Small intestine (tissue), 7 donors: Measurements from ENCODE around the gene PTGDR2. TPM values are rescaled to one million over a fixed set of nuclear protein-coding genes. Genes with fewer than 3 reads are reported as not detected.

Experiments used
- DNase-seq, 2 donors: peaks; one replicate each; pipeline versions ENCODE4 v3.0.0 to v3.0.0-alpha.2; 2013
- FAIRE-seq: peaks from 2 replicates; lab custom pipeline; 2012; peaks lifted over from hg19 to GRCh38; lab: Jason Lieb, UNC
- H3K27ac ChIP-seq, 3 donors: one replicate each; pipeline ENCODE4 v1.5.1; 2013; ENCODE audit warnings: low read length in 2 of 3, mild to moderate bottlenecking in 2 of 3, control low read depth in 1 of 3, inconsistent platforms in 1 of 3, low read depth in 1 of 3, moderate library complexity in 1 of 3
- H3K27me3 ChIP-seq, 3 donors: one replicate each; pipeline ENCODE4 v1.6.1; 2013; ENCODE audit warnings: low read length in 3 of 3, inconsistent platforms in 1 of 3; ENCODE audit not compliant: control insufficient read depth in 3 of 3, insufficient read depth in 3 of 3
- H3K36me3 ChIP-seq, 3 donors: one replicate each; pipeline ENCODE4 v1.6.1; 2013; ENCODE audit warnings: low read length in 3 of 3, inconsistent platforms in 1 of 3, low read depth in 1 of 3, mild to moderate bottlenecking in 1 of 3, moderate library complexity in 1 of 3; ENCODE audit not compliant: control insufficient read depth in 3 of 3, insufficient read depth in 2 of 3
- H3K4me1 ChIP-seq, 3 donors: one replicate each; pipeline ENCODE4 v1.6.1; 2013; ENCODE audit warnings: low read length in 2 of 3, inconsistent platforms in 1 of 3, low read depth in 1 of 3, mild to moderate bottlenecking in 1 of 3, moderate library complexity in 1 of 3; ENCODE audit not compliant: control insufficient read depth in 3 of 3, insufficient read depth in 2 of 3
- H3K4me3 ChIP-seq, 3 donors: one replicate each; pipeline ENCODE4 v1.5.1; 2013; ENCODE audit warnings: low read length in 3 of 3, control low read depth in 1 of 3, inconsistent platforms in 1 of 3, low read depth in 1 of 3, mild to moderate bottlenecking in 1 of 3, moderate library complexity in 1 of 3
- H3K9me3 ChIP-seq, 2 donors: one replicate each; pipeline ENCODE4 v1.6.1; 2013; ENCODE audit warnings: low read depth in 1 of 2, low read length in 1 of 2; ENCODE audit not compliant: control insufficient read depth in 2 of 2, insufficient read depth in 1 of 2
- whole genome bisulfite sequencing, 3 donors: extraction: QIAGEN DNeasy Blood & Tissue Kit; methylation state at CpG; one replicate each; pipeline ENCODE4 v1.1.7; 2013; 5-methylcytosine and 5-hydroxymethylcytosine counted together
- polyA plus RNA-seq, 4 donors: library from polyadenylated mRNA; stranded (reverse) in 3 of 4; unstranded in 1 of 4; fragments of 200-250 nt in 3 of 4; fragments of 120-200 nt in 1 of 4; gene quantifications; one replicate each; pipeline versions ENCODE4 v1.2.1 to v1.2.3, GENCODE V29; 2013
- donor health status: healthy with polysubstance abuse.
- donor health status: control.
- donor health status: control.
- donor health status: Bipolar disorder and iron deficiency.
- donor health status: healthy.

Gene PTGDR2
- polyA plus RNA-seq, 4 donors: 0.45 to 4.5 (median 3.4) TPM

DNA sequence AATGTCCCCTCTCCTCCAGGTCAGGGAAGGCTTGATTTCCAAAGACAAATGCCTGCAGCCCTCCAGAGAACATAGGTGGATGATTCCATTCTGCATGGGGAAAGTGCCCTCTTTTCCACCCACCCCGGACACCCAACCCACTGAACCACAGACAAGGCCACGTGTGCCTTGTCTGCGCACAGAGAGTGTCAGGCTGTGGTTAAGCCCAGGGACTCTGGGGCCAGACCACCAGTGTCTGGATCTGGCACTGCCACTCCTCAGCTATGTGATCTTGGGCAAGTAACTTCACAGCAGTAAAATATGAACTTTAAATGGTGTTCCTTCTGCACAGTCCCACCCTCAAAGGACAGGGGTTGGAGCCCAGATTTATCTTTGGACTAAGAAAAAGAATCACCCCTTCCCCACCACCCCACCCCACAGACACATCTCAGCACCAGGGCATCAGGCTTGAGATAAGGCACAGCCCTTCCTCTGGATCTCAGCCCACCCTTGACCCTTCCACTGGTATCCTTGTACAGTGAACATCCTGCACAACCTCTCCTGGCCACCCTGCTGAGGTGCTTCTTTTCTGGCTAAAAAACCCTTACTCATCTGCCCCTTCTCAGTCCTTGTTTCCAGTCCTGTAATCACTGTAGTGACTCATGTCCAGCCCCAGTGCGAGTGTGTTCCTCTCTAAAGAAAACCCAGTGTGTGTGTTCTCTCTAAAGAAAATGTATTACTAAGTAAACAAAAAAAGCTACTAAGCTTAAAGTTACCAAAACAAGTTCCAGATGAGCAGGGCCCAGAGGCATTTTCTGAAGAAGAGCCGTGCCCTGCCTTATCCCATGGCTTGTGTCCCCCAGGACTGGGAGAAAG is 1.9 kb upstream of the PTGDR2 start:
- 79 to 92% (median 81%) methylated on average over 5 of the region's 5 CpGs for WGBS, 3 donors
- Histone ChIP-seq H3K9me3 (no peaks in the 10 kb centered on the region), H3K4me1 (peaks cover 4 to 30% (median 6%) of the 10 kb centered on the region in 3 donors), H3K4me3 (no peak overlapping the region), H3K36me3 (peaks cover 0 to 7% (median 0%) of the 10 kb centered on the region in 3 donors), H3K27me3 (no peaks in the 10 kb centered on the region), H3K27ac (no peak overlapping the region)
- DNase-seq (no peak), FAIRE-seq (no peak)

DNA sequence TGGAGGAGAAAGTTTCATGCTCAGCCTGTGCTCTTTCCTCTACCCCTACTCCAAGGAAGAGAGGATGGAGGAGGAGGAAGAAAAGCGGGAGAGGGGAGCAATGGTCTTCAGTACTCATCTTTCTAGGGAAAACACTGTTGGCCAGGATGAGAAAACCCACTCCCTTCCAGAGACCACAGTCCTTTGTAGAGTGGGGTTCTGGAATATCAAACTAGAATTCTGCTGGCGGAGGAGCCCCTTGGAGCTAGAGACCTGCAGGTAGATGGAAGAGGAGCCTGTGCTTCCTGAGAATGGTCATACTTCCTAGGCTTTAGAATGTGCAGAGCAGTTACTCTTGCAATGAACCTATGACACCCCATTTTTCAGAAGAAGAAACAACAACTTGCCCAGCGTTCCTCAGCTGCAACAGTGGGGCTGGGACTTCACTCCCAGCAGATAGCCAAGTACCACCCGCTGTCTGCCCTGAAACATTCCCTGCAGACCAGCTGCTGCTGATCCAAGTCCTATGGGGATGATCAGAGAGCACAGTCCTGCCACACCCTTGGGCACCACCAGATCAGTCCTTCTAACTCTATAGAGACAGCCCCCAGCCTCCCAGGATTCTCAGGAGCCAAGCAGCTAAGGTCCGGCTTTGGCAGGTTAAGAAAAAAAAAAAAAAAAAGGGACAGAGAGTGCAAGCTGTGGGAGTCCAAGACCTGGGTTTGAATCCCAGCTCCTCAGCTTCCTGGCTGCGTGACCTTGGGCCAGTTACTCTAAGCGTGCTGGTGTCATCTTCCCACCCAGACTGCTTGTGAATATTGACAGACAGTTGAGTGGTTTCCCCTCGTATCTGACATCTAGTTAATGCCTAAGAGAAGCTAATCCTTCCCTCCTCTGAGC is 664 bp downstream of the PTGDR2 start:
- H3K36me3 ChIP-seq: peaks cover 0 to 24% (median 2%) of the 10 kb centered on the region in 3 donors
- whole genome bisulfite sequencing, 3 donors: 36 to 42% (median 38%) methylated on average over 7 to 8 of the region's 8 CpGs
- H3K9me3 ChIP-seq: no peaks in the 10 kb centered on the region
- H3K27ac ChIP-seq: peak overlapping the region in 2 of 3 donors; percentile 13 to 21
- H3K4me1 ChIP-seq: peaks cover 4 to 42% (median 9%) of the 10 kb centered on the region in 3 donors
- DNase-seq (peak; percentile 41 to 44), FAIRE-seq (no peak)
- no peaks in the 10 kb centered on the region for H3K27me3 ChIP-seq
- peak overlapping the region in 2 of 3 donors; percentile 8 to 12 for H3K4me3 ChIP-seq

DNA sequence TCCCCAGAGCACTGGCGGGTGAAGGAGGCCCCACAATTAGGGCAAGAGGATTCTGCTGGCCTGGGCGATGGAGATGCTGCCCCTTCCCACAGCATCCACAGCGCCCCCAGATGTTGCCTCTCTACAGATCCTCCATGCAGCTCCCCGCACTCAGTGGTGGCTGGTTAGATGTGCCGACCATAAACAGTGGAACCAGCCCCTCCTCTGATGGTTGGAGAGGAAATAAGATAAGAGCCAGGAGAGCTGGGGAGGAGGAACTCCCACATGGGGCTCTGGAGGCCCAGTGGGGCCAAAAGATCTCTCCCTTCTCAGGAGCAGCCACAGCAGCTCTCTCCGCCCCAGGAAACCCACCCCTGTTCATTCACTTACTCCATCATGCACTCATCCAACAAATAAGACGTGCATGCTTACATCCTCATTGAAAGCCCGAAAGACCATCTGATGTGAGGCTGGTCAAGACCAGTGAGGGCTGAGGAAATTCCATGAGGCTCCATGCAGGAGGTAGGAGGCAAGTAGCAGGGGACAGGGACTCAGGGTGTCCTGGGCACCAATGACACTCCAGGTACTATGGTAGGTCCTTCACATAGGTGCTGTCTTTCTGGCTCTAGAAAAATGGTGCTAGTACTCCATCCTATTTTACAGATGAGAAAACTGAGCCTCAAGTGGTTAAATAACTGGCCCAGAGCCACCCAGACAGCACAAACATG is 1.5 kb downstream of the PTGDR2 start:
- no peak for DNase-seq
- no peaks in the 10 kb centered on the region for H3K27me3 ChIP-seq
- H3K4me3 ChIP-seq: no peak overlapping the region
- 62 to 80% (median 73%) methylated on average over 8 of the region's 8 CpGs for WGBS, 3 donors
- H3K9me3 ChIP-seq: no peaks in the 10 kb centered on the region
- no peak for FAIRE-seq
- H3K4me1 ChIP-seq: peaks cover 4 to 42% (median 9%) of the 10 kb centered on the region in 3 donors
- peaks cover 0 to 32% (median 2%) of the 10 kb centered on the region in 3 donors for H3K36me3 ChIP-seq
- H3K27ac ChIP-seq: no peak overlapping the region

DNA sequence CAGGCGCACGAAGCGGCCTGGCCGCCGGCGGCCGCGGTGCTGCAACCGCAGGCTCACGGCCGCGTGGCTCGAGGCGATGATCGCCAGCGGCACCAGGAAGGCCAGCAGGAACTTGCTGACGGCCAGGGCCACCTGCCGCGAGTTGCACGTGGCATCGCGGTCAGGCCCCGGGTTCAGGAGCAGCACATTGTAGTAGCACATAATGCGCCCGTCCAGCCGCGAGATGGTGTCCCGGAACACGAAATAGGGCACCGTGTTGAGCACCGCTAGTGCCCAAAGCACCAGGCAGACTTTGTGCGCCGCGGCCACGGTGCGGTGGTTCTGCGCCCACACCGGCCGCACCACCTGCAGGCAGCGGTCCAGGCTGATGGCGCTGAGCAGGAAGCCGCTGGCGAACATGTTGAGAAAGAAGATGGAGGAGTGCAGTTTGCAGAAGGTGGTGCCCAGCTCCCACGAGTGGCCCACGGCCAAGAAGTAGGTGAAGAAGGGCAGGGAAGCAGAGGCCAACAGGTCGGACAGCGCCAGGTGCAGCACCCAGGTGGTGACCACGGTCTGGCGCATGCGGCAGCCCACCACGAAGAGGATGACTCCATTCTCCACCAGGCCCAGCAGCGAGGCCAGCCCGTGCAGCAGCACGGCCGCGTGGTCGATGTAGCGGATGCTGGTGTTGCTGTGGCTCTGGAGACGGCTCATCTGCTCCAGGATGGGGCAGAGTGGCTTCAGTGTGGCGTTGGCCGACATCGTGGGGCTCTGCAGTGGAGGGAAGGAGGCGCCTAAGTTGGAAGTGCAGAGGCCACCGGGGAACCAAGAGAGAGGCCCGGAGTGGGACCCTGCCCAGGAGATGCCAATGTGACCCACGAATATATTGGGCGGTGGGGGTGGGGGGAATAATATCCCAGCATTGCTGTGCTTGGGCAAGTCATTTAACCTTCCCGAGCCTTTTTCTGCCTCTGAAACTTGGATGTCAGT is 2.5 kb downstream of the PTGDR2 start:
- Histone ChIP-seq H3K4me3 (peak overlapping the region in 1 of 3 donors; percentile 53), H3K27me3 (no peaks in the 10 kb centered on the region), H3K9me3 (no peaks in the 10 kb centered on the region), H3K27ac (peak overlapping the region in 2 of 3 donors; percentile 76 to 93), H3K4me1 (peaks cover 4 to 45% (median 9%) of the 10 kb centered on the region in 3 donors), H3K36me3 (peaks cover 2 to 42% (median 2%) of the 10 kb centered on the region in 3 donors)
- DNase-seq: no peak
- FAIRE-seq: no peak
- 87 to 93% (median 92%) methylated on average over 55 to 68 of the region's 68 CpGs for WGBS, 3 donors

DNA sequence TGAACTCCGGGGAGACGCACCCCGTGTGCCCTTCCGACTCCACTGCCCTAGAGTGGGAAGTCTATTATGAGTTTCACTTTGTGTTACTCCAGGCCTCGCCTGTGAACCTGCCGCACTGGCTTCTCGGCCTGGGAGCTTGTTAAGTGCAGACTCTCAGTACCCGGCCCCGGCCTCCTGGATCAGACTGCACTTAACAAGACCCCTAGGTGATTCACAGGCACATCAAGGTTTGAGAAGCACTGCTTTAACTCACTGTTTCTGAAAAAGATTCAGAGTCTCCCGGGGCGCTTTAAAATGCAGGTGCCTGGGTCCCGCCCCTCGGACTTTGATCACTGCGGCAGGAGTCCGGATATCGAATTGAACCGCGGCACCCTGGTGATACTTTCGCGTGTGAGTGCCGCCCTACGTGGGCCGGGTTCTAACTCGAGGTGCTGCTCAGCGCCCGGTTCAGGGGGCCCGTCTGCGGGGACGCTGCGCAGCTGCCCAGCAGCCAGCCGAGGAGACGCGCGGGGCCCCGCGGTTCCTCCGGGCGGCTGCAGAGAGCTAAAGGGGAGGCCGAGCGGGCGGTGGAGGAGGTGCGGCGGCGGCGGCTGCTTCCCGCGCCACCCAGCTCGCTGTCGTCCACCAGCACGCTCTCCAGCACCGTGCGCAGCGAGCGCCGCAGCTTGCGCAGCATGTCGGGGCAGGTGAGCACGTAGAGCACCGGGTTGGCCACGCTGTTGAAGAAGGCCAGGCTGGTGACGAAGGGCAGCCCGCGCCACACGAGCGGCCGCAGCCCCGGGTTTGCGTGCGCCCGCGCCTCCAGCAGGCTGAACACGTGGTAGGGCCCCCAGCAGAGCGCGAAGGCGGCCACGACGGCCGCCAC is 3.4 kb downstream of the PTGDR2 start:
- peak overlapping the region in 2 of 3 donors; percentile 16 to 53 for H3K4me3 ChIP-seq
- peak overlapping the region; percentile 76 to 93 (median 85) for H3K27ac ChIP-seq
- peaks cover 2 to 51% (median 7%) of the 10 kb centered on the region in 3 donors for H3K36me3 ChIP-seq
- H3K27me3 ChIP-seq: no peaks in the 10 kb centered on the region
- no peaks in the 10 kb centered on the region for H3K9me3 ChIP-seq
- DNase-seq: peak; percentile 93 to 96
- FAIRE-seq: no peak
- H3K4me1 ChIP-seq: peaks cover 4 to 53% (median 9%) of the 10 kb centered on the region in 3 donors
- WGBS, 3 donors: 24 to 48% (median 38%) methylated on average over 69 to 78 of the region's 78 CpGs

DNA sequence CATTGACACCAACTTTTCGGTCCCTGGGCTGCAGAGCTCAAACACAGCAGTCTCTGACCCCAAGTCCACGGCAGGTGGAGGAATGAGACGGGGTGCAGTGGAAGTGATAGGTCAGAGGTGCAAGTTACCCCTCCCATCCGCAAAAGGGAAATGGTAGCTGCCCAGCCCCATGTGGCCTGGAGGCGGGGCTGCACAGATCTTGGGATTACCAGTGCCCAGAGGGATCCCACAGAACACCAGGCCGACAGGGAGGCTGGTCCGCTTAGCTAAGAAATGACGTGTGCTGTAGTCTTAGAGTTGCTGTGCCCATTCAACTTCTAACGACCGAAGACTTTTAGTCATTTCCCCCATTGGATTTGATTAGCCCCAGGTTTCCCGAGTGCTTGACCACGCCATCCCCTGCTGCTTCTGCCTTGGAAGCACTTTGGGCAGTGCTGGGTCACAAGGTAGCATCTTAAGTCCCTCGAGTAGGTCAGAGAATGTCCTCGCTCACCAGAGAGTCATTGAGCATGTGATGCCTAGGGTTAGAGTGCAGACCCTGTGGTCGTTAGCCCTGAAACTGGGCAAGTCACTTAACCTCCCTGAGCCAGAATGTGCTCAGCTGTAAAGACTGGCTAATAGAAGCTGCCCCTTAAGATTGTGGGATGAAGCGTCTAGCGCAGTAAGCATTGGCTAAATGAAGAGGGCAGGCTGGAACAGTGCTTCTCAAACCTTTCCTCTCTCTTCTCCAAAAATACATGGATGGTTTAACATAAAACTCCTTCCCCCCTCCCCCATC is 4.2 kb downstream of the PTGDR2 start:
- no peak for DNase-seq
- FAIRE-seq: no peak
- Histone ChIP-seq H3K27ac (peak overlapping the region; percentile 15 to 85 (median 72)), H3K27me3 (no peaks in the 10 kb centered on the region), H3K36me3 (peaks cover 2 to 54% (median 7%) of the 10 kb centered on the region in 3 donors), H3K4me3 (peak overlapping the region in 1 of 3 donors; percentile 8), H3K4me1 (peaks cover 4 to 55% (median 9%) of the 10 kb centered on the region in 3 donors), H3K9me3 (no peaks in the 10 kb centered on the region)
- 64 to 79% (median 73%) methylated on average over 17 of the region's 17 CpGs for WGBS, 3 donors
